Fibroblast of lung (primary cell): ENCODE results near the gene CALHM1.

ENCODE experiments used
- CTCF ChIP-seq, 2 donors: IDR thresholded peaks in 1 of 2; conservative IDR thresholded peaks in 1 of 2; 1 replicate in 1 of 2; 2 replicates in 1 of 2; pipeline ENCODE4 v1.5.1; 2011 to 2012; ENCODE audit warnings: low read length in 2 of 2, control low read depth in 1 of 2, inconsistent platforms in 1 of 2, low read depth in 1 of 2, mild to moderate bottlenecking in 1 of 2
- EZH2 ChIP-seq: IDR thresholded peaks from 2 replicates; pipeline ENCODE4 v1.5.1; 2012; ENCODE audit warnings: low read length, control low read depth, mild to moderate bottlenecking; ENCODE audit errors: missing control alignments

DNA sequence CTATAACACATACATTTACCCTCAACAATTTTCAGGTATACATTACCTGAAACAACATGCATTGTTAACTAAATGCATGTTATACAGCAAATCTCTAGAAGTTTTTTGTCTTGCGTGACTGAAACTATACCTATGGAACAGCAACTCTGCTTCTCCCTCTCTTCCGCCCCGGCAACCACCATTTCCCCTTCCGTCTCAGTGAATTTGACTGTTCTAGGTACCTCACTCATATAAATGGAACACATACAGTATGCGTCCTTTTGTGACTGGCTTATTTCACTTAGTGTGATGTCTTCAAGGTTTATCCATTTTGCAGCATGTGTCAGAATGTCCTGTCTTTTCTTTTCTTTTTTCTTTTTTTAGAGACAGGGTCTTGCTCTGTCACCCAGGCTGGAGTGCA lies 29.1 kb downstream of the CALHM1 start:
- no peak for TF ChIP-seq CTCF (conservative IDR thresholded peaks at IDR 0.05 in 1 of 2, IDR thresholded peaks at IDR 0.05 in 1 of 2; ENCODE audit: low read depth in 1 of 2, low read length in 2 of 2)
- no peak for TF ChIP-seq EZH2
